K562 (cell line): ENCODE measurements around the gene PIGL. TPM values are rescaled to one million over a fixed set of nuclear protein-coding genes. Genes with fewer than 3 reads are reported as not detected.
A peak's percentile ranks its signal among the peaks of the same experiment; 100 is the strongest.

Experiments
- ARID4B ChIP-seq: sonication (generic); formaldehyde crosslinking; IDR thresholded peaks from 2 replicates; pipeline ENCODE4 v1.8.0; 2022; ENCODE audit warnings: mild to moderate bottlenecking, missing genetic modification reagents
- CBFB ChIP-seq: sonication (generic); formaldehyde crosslinking; IDR thresholded peaks from 2 replicates; pipeline ENCODE4 v1.4.0; 2020; ENCODE audit warnings: mild to moderate bottlenecking, missing genetic modification reagents
- CREB1 ChIP-seq, 2 experiments: sonication (generic) in 1 of 2; formaldehyde crosslinking in 1 of 2; IDR thresholded peaks; 2 replicates each; pipeline versions ENCODE4 v1.6.1 to v1.8.0; 2012 to 2022; ENCODE audit warnings: inconsistent platforms in 1 of 2, mild to moderate bottlenecking in 1 of 2, missing genetic modification reagents in 1 of 2, moderate library complexity in 1 of 2
- FOXP1 ChIP-seq: sonication (generic); formaldehyde crosslinking; IDR thresholded peaks from 2 replicates; pipeline ENCODE4 v1.8.0; 2022; ENCODE audit warnings: mild to moderate bottlenecking, missing genetic modification reagents
- HNRNPL ChIP-seq: fragments of 200-400 bp; formaldehyde crosslinking; IDR thresholded peaks from 2 replicates; pipeline ENCODE4 v1.6.1; 2017; ENCODE audit warnings: low read depth, mild to moderate bottlenecking, low read length
- HSF4 ChIP-seq: fragments of 250-450 bp; sonication (Bioruptor Pico); IDR thresholded peaks from 2 replicates; pipeline ENCODE4 v2.1.2; 2022; ENCODE audit warnings: mild to moderate bottlenecking, moderate library complexity, borderline replicate concordance
- ILK ChIP-seq: fragments of 450-650 bp; IDR thresholded peaks from 2 replicates; pipeline ENCODE4 v1.6.1; 2016; ENCODE audit warnings: missing genetic modification characterization, low read depth, mild to moderate bottlenecking, missing compliant biosample characterization, moderate library complexity, borderline replicate concordance
- JUND ChIP-seq, 2 experiments: IDR thresholded peaks; 2 replicates in 1 of 2; 3 replicates in 1 of 2; pipeline ENCODE4 v1.6.1; 2011; ENCODE audit warnings: borderline replicate concordance in 2 of 2, low read depth in 2 of 2, low read length in 2 of 2, improper control_type of control experiment in 1 of 2, missing biosample characterization in 1 of 2, missing genetic modification characterization in 1 of 2, missing genetic modification reagents in 1 of 2
- KDM1A ChIP-seq, 2 experiments: fragments of 450-650 bp; IDR thresholded peaks; 2 replicates each; pipeline ENCODE4 v1.6.1; 2016; ENCODE audit warnings: mild to moderate bottlenecking in 2 of 2
- PKNOX1 ChIP-seq: fragments of 450-650 bp; IDR thresholded peaks from 2 replicates; pipeline ENCODE4 v1.6.1; 2016
- POLR2B ChIP-seq: fragments of 450-650 bp; IDR thresholded peaks from 2 replicates; pipeline ENCODE4 v1.6.1; 2018; ENCODE audit warnings: low read depth; ENCODE audit not compliant: partially characterized antibody
- RNF2 ChIP-seq: sonication (generic); IDR thresholded peaks from 2 replicates; pipeline ENCODE4 v1.6.1; 2016
- SIN3B ChIP-seq: fragments of 450-650 bp; IDR thresholded peaks from 2 replicates; pipeline ENCODE4 v1.6.1; 2017; ENCODE audit warnings: low read depth, mild to moderate bottlenecking, moderate library complexity
- SMARCE1 ChIP-seq: fragments of 450-650 bp; IDR thresholded peaks from 2 replicates; pipeline ENCODE4 v1.7.1; 2016; ENCODE audit warnings: mild to moderate bottlenecking
- SOX6 ChIP-seq: fragments of 450-650 bp; IDR thresholded peaks from 2 replicates; pipeline ENCODE4 v1.6.1; 2014; ENCODE audit warnings: mild to moderate bottlenecking
- TAF7 ChIP-seq: fragments of 450-650 bp; IDR thresholded peaks from 2 replicates; pipeline ENCODE4 v1.6.1; 2016; ENCODE audit warnings: missing genetic modification characterization, missing compliant biosample characterization
- THRB ChIP-seq: fragments of 450-650 bp; formaldehyde crosslinking; conservative IDR thresholded peaks from 2 replicates; pipeline ENCODE4 v1.4.0; 2022; ENCODE audit warnings: mild to moderate bottlenecking, missing genetic modification characterization
- YY1 ChIP-seq, 3 experiments: IDR thresholded peaks; 2 replicates each; pipeline ENCODE4 v1.6.1; 2011; ENCODE audit warnings: low read length in 2 of 3, mild to moderate bottlenecking in 2 of 3, moderate library complexity in 2 of 3, borderline replicate concordance in 1 of 3, control low read depth in 1 of 3, low read depth in 1 of 3; ENCODE audit not compliant: insufficient read depth in 3 of 3, insufficient replicate concordance in 2 of 3, control insufficient read depth in 1 of 3, insufficient read length in 1 of 3; ENCODE audit errors: extremely low read depth in 1 of 3
- ZNF282 ChIP-seq: sonication (generic); formaldehyde crosslinking; IDR thresholded peaks from 2 replicates; pipeline ENCODE4 v1.8.1; 2023; ENCODE audit warnings: missing genetic modification reagents
- ZNF766 ChIP-seq: fragments of 200-800 bp; sonication (Bioruptor generic); conservative IDR thresholded peaks from 2 replicates; pipeline ENCODE4 v1.6.1; 2016; ENCODE audit warnings: missing genetic modification characterization, missing compliant biosample characterization
- polyA plus RNA-seq, 8 experiments: library from polyadenylated mRNA; depleted of rRNA in 4 of 8; stranded (reverse) in 5 of 8; unstranded in 3 of 8; fragments of >200 nt; fragmentation: Nextera tagmentation in 2 of 8; fragmentation: Illumina TruSeq in 1 of 8; extraction: Ambion mirVana in 2 of 8; extraction: Trizol in 1 of 8; gene quantifications; 2 replicates each; pipeline versions ENCODE4 v1.2.1 to v1.2.3, GENCODE V29; 2011 to 2014; ENCODE audit warnings: inconsistent platforms in 1 of 8, missing spikeins in 1 of 8
- total RNA-seq, 7 experiments: library from RNA; depleted of rRNA in 6 of 7; stranded (reverse); fragments of >200 nt in 6 of 7; fragmentation: Illumina TruSeq in 2 of 7; extraction: Trizol in 2 of 7; gene quantifications; 2 replicates each; pipeline versions ENCODE4 v1.2.1 to v1.2.3, GENCODE V29; 2011 to 2021; ENCODE audit warnings: low replicate concordance in 1 of 7

Gene PIGL
- total and polyA plus RNA-seq, 9 of the 15 experiments (the other 6 are each of a cell fraction or from before 2014, with no cell fraction given), result 19.9 to 55.3 (median 29.6) TPM

- TF ChIP-seq PKNOX1, result no peak
- TF ChIP-seq SIN3B, result no peak
- TF ChIP-seq ZNF766 (CRISPR knock-in tag), result 0 out of 2 replicates have a peak, but pooled peaks have one; percentile 29
- no peak for TF ChIP-seq POLR2B
- TF ChIP-seq CREB1 (IDR thresholded peaks at IDR 0.05), result no peak
- TF ChIP-seq CREB1 (CRISPR knock-in tag; IDR thresholded peaks at IDR 0.05), result no peak
- no peak for TF ChIP-seq CBFB
- no peak for TF ChIP-seq ILK
- TF ChIP-seq JUND (IDR thresholded peaks at IDR 0.05; ENCODE audit: borderline replicate concordance, low read depth, low read length), result peak; percentile 48; the same call in 1 of the 2 replicates
- TF ChIP-seq JUND (tag; IDR thresholded peaks at IDR 0.05; ENCODE audit: borderline replicate concordance, low read depth, low read length), result peak; percentile 14; the same call in 1 of the 3 replicates
- TF ChIP-seq ARID4B (CRISPR knock-in tag), result no peak
- 0 out of 2 replicates have a peak, but pooled peaks have one; percentile 33 for TF ChIP-seq RNF2
- TF ChIP-seq KDM1A (IDR thresholded peaks at IDR 0.05), result no peak
- TF ChIP-seq SOX6, result peak; percentile 88
- no peak for TF ChIP-seq THRB (CRISPR knock-in tag)
- TF ChIP-seq YY1 (IDR thresholded peaks at IDR 0.05; ENCODE audit: borderline replicate concordance in 1 of 3, control insufficient read depth in 1 of 3, extremely low read depth in 1 of 3, insufficient read depth in 3 of 3, insufficient read length in 1 of 3, insufficient replicate concordance in 2 of 3, low read depth in 1 of 3, low read length in 2 of 3), result no peak
- TF ChIP-seq HSF4 (CRISPR knock-in tag), result no peak
- TF ChIP-seq TAF7 (tag), result no peak
- peak; percentile 76; the same call in 1 of the 2 replicates for TF ChIP-seq SMARCE1
- TF ChIP-seq HNRNPL, result no peak
- TF ChIP-seq FOXP1 (CRISPR knock-in tag), result no peak
- no peak for TF ChIP-seq ZNF282 (CRISPR knock-in tag)
Measured at GRCh38 chr17:16288860-16289571, 72.0 kb downstream of the PIGL start (continued).
